IPS-20b (cell line): Measurements from ENCODE around the gene TPPP.

Experiments used
- H3K27ac ChIP-seq: one replicate; pipeline ENCODE4 v1.5.1; 2013; ENCODE audit warnings: low read length
- H3K27me3 ChIP-seq: 2 replicates; pipeline ENCODE4 v1.6.1; 2013; ENCODE audit warnings: mild to moderate bottlenecking, low read length, inconsistent platforms; ENCODE audit not compliant: insufficient read depth
- H3K36me3 ChIP-seq: 2 replicates; pipeline ENCODE4 v1.6.1; 2013; ENCODE audit warnings: low read depth, mild to moderate bottlenecking, inconsistent platforms, low read length, moderate library complexity; ENCODE audit not compliant: insufficient read depth
- H3K4me1 ChIP-seq: 2 replicates; pipeline ENCODE4 v1.6.1; 2013; ENCODE audit warnings: mild to moderate bottlenecking, control low read depth, inconsistent platforms, low read length, moderate library complexity; ENCODE audit not compliant: insufficient read depth
- H3K4me3 ChIP-seq: 2 replicates; pipeline ENCODE4 v1.5.1; 2013; ENCODE audit warnings: mild to moderate bottlenecking, low read length, inconsistent platforms
- H3K9ac ChIP-seq: 2 replicates; pipeline ENCODE4 v1.6.1; 2013; ENCODE audit warnings: low read depth, mild to moderate bottlenecking, inconsistent platforms, low read length, moderate library complexity
- H3K9me3 ChIP-seq: 2 replicates; pipeline ENCODE4 v1.6.1; 2013; ENCODE audit warnings: mild to moderate bottlenecking, low read depth, low read length, inconsistent platforms; ENCODE audit not compliant: insufficient read depth

TPPP gene

GRCh38 chr5:657570-657969 lies 35.6 kb downstream of the TPPP start:
- Histone ChIP-seq H3K4me1 (no peaks in the 10 kb centered on the region), H3K27me3 (no peaks in the 10 kb centered on the region), H3K27ac (no peak overlapping the region), H3K4me3 (no peak overlapping the region), H3K36me3 (peaks cover 69% of the 10 kb centered on the region), H3K9me3 (no peaks in the 10 kb centered on the region), H3K9ac (no peak overlapping the region)

- Histone ChIP-seq H3K27ac (no peak overlapping the region), H3K4me3 (no peak overlapping the region), H3K4me1 (no peaks in the 10 kb centered on the region), H3K9me3 (no peaks in the 10 kb centered on the region), H3K36me3 (peaks cover 73% of the 10 kb centered on the region), H3K27me3 (no peaks in the 10 kb centered on the region), H3K9ac (no peak overlapping the region)
Measured at GRCh38 chr5:655406-655805, 37.7 kb downstream of the TPPP start.

GRCh38 chr5:654071-654778 lies 38.9 kb downstream of the TPPP start:
- Histone ChIP-seq H3K9me3 (peaks cover 9% of the 10 kb centered on the region), H3K36me3 (peaks cover 62% of the 10 kb centered on the region), H3K4me3 (no peak overlapping the region), H3K27me3 (no peaks in the 10 kb centered on the region), H3K27ac (no peak overlapping the region), H3K4me1 (no peaks in the 10 kb centered on the region), H3K9ac (no peak overlapping the region)

GRCh38 chr5:652773-653350 lies 40.3 kb downstream of the TPPP start:
- peaks cover 66% of the 10 kb centered on the region for H3K36me3 ChIP-seq
- no peak overlapping the region for H3K4me3 ChIP-seq
- no peak overlapping the region for H3K27ac ChIP-seq
- no peak overlapping the region for H3K9ac ChIP-seq
- peaks cover 20% of the 10 kb centered on the region for H3K9me3 ChIP-seq
- no peaks in the 10 kb centered on the region for H3K27me3 ChIP-seq
- no peaks in the 10 kb centered on the region for H3K4me1 ChIP-seq

- H3K27ac ChIP-seq = no peak overlapping the region
- H3K9me3 ChIP-seq = peaks cover 27% of the 10 kb centered on the region
- peaks cover 66% of the 10 kb centered on the region for H3K36me3 ChIP-seq
- no peaks in the 10 kb centered on the region for H3K4me1 ChIP-seq
- no peaks in the 10 kb centered on the region for H3K27me3 ChIP-seq
- no peak overlapping the region for H3K4me3 ChIP-seq
- no peak overlapping the region for H3K9ac ChIP-seq
Measured at GRCh38 chr5:652023-652515, 41.1 kb downstream of the TPPP start.

- no peaks in the 10 kb centered on the region for H3K27me3 ChIP-seq
- H3K4me1 ChIP-seq = no peaks in the 10 kb centered on the region
- H3K9ac ChIP-seq = no peak overlapping the region
- H3K36me3 ChIP-seq = peaks cover 66% of the 10 kb centered on the region
- peaks cover 27% of the 10 kb centered on the region for H3K9me3 ChIP-seq
- no peak overlapping the region for H3K27ac ChIP-seq
- no peak overlapping the region for H3K4me3 ChIP-seq
Measured at GRCh38 chr5:651296-652022, 41.7 kb downstream of the TPPP start.

- Histone ChIP-seq H3K36me3 (peaks cover 71% of the 10 kb centered on the region), H3K4me3 (no peak overlapping the region), H3K4me1 (no peaks in the 10 kb centered on the region), H3K27ac (no peak overlapping the region), H3K9me3 (peaks cover 27% of the 10 kb centered on the region), H3K9ac (no peak overlapping the region), H3K27me3 (no peaks in the 10 kb centered on the region)
Measured at GRCh38 chr5:647727-648126, 45.4 kb downstream of the TPPP start.

GRCh38 chr5:647311-647710 lies 45.8 kb downstream of the TPPP start:
- Histone ChIP-seq H3K4me3 (no peak overlapping the region), H3K27me3 (no peaks in the 10 kb centered on the region), H3K9ac (no peak overlapping the region), H3K36me3 (peaks cover 71% of the 10 kb centered on the region), H3K4me1 (no peaks in the 10 kb centered on the region), H3K27ac (no peak overlapping the region), H3K9me3 (peaks cover 27% of the 10 kb centered on the region)

GRCh38 chr5:646396-647201 lies 46.6 kb downstream of the TPPP start:
- Histone ChIP-seq H3K27me3 (no peaks in the 10 kb centered on the region), H3K9ac (no peak overlapping the region), H3K36me3 (peaks cover 71% of the 10 kb centered on the region), H3K9me3 (peaks cover 27% of the 10 kb centered on the region), H3K27ac (no peak overlapping the region), H3K4me3 (no peak overlapping the region), H3K4me1 (no peaks in the 10 kb centered on the region)

GRCh38 chr5:645421-645820 lies 47.7 kb downstream of the TPPP start:
- no peak overlapping the region for H3K27ac ChIP-seq
- peaks cover 78% of the 10 kb centered on the region for H3K36me3 ChIP-seq
- peaks cover 27% of the 10 kb centered on the region for H3K9me3 ChIP-seq
- no peaks in the 10 kb centered on the region for H3K4me1 ChIP-seq
- H3K4me3 ChIP-seq = no peak overlapping the region
- no peak overlapping the region for H3K9ac ChIP-seq
- H3K27me3 ChIP-seq = no peaks in the 10 kb centered on the region

- H3K27ac ChIP-seq = no peak overlapping the region
- peaks cover 26% of the 10 kb centered on the region for H3K9me3 ChIP-seq
- peaks cover 82% of the 10 kb centered on the region for H3K36me3 ChIP-seq
- no peak overlapping the region for H3K4me3 ChIP-seq
- H3K9ac ChIP-seq = no peak overlapping the region
- H3K27me3 ChIP-seq = no peaks in the 10 kb centered on the region
- no peaks in the 10 kb centered on the region for H3K4me1 ChIP-seq
Measured at GRCh38 chr5:644971-645370, 48.2 kb downstream of the TPPP start.
